Measurements from ENCODE around the gene AFG1L.

- TF ChIP-seq CTCF (IDR thresholded peaks at IDR 0.05 in 8 of 11, conservative IDR thresholded peaks at IDR 0.05 in 3 of 11) = no peak
- TF ChIP-seq POLR2A (IDR thresholded peaks at IDR 0.05) = no peak
These were observed 1.1 kb upstream of the AFG1L start for GRCh38 chr6:108293527-108294296.

Data from spleen (tissue), 7 donors.